K562 (cell line): Measurements from ENCODE around the gene TCEA3. TPM values are rescaled to one million over a fixed set of nuclear protein-coding genes. Genes with fewer than 3 reads are reported as not detected.

Experiments
- ATAC-seq: fragments of 200-7000 bp; cut with Tn5 transposase; 3 replicates; pipeline ENCODE4 v1.9.1; 2020; ENCODE audit warnings: moderate library complexity
- BruUV-seq: library from RNA; stranded (reverse); fragments of 400-500 nt; replicated peaks from 2 replicates; lab custom pipeline; 2021; lab: Mats Ljungman, UMichigan
- CTCF ChIA-PET: fragments of 300-600 bp; formaldehyde crosslinking; extraction: SDS; loops from one replicate; lab custom pipeline; 2021; ENCODE audit warnings: low intra/inter-chr PET ratio; lab: Yijun Ruan, JAX
- POLR2A ChIA-PET: fragments of 300-600, 350-650 bp; sonication (Branson Sonifier 250); formaldehyde crosslinking; extraction: SDS; loops from one replicate; lab custom pipeline; 2021; ENCODE audit warnings: antibody characterized with exemption, inconsistent platforms; lab: Yijun Ruan, JAX
- DNase-seq, 4 experiments: peaks; one replicate each; pipeline versions ENCODE4 v3.0.0 to v3.0.0-alpha.2; 2011 to 2018; ENCODE audit warnings: low spot score in 3 of 4, mixed read lengths in 3 of 4; ENCODE audit errors: extremely low read depth in 1 of 4
- FAIRE-seq: peaks from 2 replicates; lab custom pipeline; 2011; peaks lifted over from hg19 to GRCh38; lab: Jason Lieb, UNC
- H2AFZ ChIP-seq: 2 replicates; pipeline ENCODE4 v1.6.0; 2011; ENCODE audit warnings: low read depth, low read length, control low read depth, inconsistent platforms
- H3K27ac ChIP-seq: fragments of 200-600 bp; 3 replicates; pipeline ENCODE4 v1.8.0; 2011; ENCODE audit warnings: low read depth, mild to moderate bottlenecking, control low read depth, inconsistent platforms, low read length, moderate library complexity, mixed read lengths; ENCODE audit errors: extremely low read depth
- H3K27me3 ChIP-seq, 2 experiments: fragments of 300-600 bp in 1 of 2; 2 replicates in 1 of 2; 3 replicates in 1 of 2; pipeline versions ENCODE4 v1.6.0 to v1.8.0; 2011; ENCODE audit warnings: inconsistent platforms in 2 of 2, low read length in 2 of 2, mild to moderate bottlenecking in 1 of 2, mixed read lengths in 1 of 2, moderate library complexity in 1 of 2; ENCODE audit not compliant: control insufficient read depth in 2 of 2, insufficient read depth in 2 of 2
- H3K36me3 ChIP-seq: fragments of 300-600 bp; 3 replicates; pipeline ENCODE4 v1.8.0; 2011; ENCODE audit warnings: mild to moderate bottlenecking, low read length, inconsistent platforms; ENCODE audit not compliant: control insufficient read depth, insufficient read depth
- H3K4me1 ChIP-seq, 2 experiments: fragments of 200-600 bp in 1 of 2; replicated peaks in 1 of 2; 2 replicates in 1 of 2; 3 replicates in 1 of 2; pipeline versions ENCODE4 v1.5.1 to v1.8.0; 2011; ENCODE audit warnings: inconsistent platforms in 2 of 2, low read length in 2 of 2, mild to moderate bottlenecking in 1 of 2, mixed read lengths in 1 of 2, moderate library complexity in 1 of 2; ENCODE audit not compliant: control insufficient read depth in 2 of 2, insufficient read depth in 2 of 2
- H3K4me2 ChIP-seq: 2 replicates; pipeline ENCODE4 v1.6.1; 2011; ENCODE audit warnings: low read length, control low read depth, inconsistent platforms, mixed read lengths; ENCODE audit not compliant: insufficient read depth
- H3K4me3 ChIP-seq: fragments of 200-600 bp; sonication (generic), shearing (Covaris generic); 2 replicates; pipeline ENCODE4 v1.5.1; 2016; ENCODE audit warnings: control low read depth, inconsistent platforms
- H3K79me2 ChIP-seq: fragments of 200-600 bp; 3 replicates; pipeline ENCODE4 v1.8.0; 2011; ENCODE audit warnings: low read length, inconsistent platforms; ENCODE audit not compliant: control insufficient read depth, insufficient read depth
- H3K9ac ChIP-seq, 2 experiments: 2 replicates each; pipeline versions ENCODE4 v1.6.0 to v1.6.1; 2011; ENCODE audit warnings: low read depth in 2 of 2, low read length in 2 of 2, control low read depth in 1 of 2, inconsistent platforms in 1 of 2, mild to moderate bottlenecking in 1 of 2, mixed read lengths in 1 of 2; ENCODE audit not compliant: insufficient read depth in 1 of 2
- H3K9me1 ChIP-seq: one replicate; pipeline ENCODE4 v1.6.0; 2011; ENCODE audit warnings: inconsistent platforms, mild to moderate bottlenecking, low read length, moderate library complexity; ENCODE audit not compliant: control insufficient read depth, insufficient read depth
- H3K9me3 ChIP-seq: replicated peaks from 2 replicates; pipeline ENCODE4 v1.5.1; 2011; ENCODE audit warnings: low read depth, low read length, inconsistent platforms; ENCODE audit not compliant: control insufficient read depth, insufficient read depth
- H4K20me1 ChIP-seq: replicated peaks from 2 replicates; pipeline ENCODE4 v1.6.1; 2011; ENCODE audit warnings: low read length, inconsistent platforms, mixed read lengths; ENCODE audit not compliant: control insufficient read depth, insufficient read depth
- CEBPG ChIP-seq, 3 experiments: fragments of 200-800 bp in 1 of 3; sonication (Bioruptor generic) in 1 of 3; sonication (generic) in 1 of 3; formaldehyde crosslinking in 1 of 3; IDR thresholded peaks in 2 of 3; conservative IDR thresholded peaks in 1 of 3; 2 replicates each; pipeline versions ENCODE4 v1.6.1 to v1.8.0; 2016 to 2022; ENCODE audit warnings: missing compliant biosample characterization in 2 of 3, missing genetic modification characterization in 2 of 3, mild to moderate bottlenecking in 1 of 3, missing genetic modification reagents in 1 of 3
- ESRRA ChIP-seq: fragments of 450-650 bp; IDR thresholded peaks from 2 replicates; pipeline ENCODE4 v1.6.1; 2014; ENCODE audit warnings: low read depth, mild to moderate bottlenecking, moderate library complexity, borderline replicate concordance
- FOS ChIP-seq: IDR thresholded peaks from 3 replicates; pipeline ENCODE4 v1.6.1; 2011; ENCODE audit not compliant: insufficient read length; ENCODE audit errors: extremely low read depth
- NFE2 ChIP-seq: IDR thresholded peaks from 2 replicates; pipeline ENCODE4 v1.6.1; 2014; ENCODE audit warnings: antibody characterized with exemption, low read depth
- PRDM10 ChIP-seq: fragments of 450-650 bp; IDR thresholded peaks from 2 replicates; pipeline ENCODE4 v1.6.1; 2018; ENCODE audit not compliant: partially characterized antibody
- RB1 ChIP-seq: fragments of 450-650 bp; IDR thresholded peaks from 2 replicates; pipeline ENCODE4 v1.6.1; 2017; ENCODE audit warnings: low read depth, mild to moderate bottlenecking
- SRSF1 ChIP-seq: fragments of 200-400 bp; formaldehyde crosslinking; IDR thresholded peaks from 2 replicates; pipeline ENCODE4 v1.6.1; 2017; ENCODE audit warnings: mild to moderate bottlenecking, low read depth, low read length, moderate library complexity
- WGBS: fragments of 100-300 bp; shearing (Covaris generic); methylation state at CpG from one replicate; pipeline ENCODE4 v1.1.6; 2016; ENCODE audit warnings: low coverage, mixed read lengths; ENCODE audit not compliant: insufficient coverage; ENCODE audit errors: missing lambda C conversion rate; 5-methylcytosine and 5-hydroxymethylcytosine counted together
- in situ Hi-C: fragments of 300-500 bp; cut with MboI; formaldehyde crosslinking; loops from 4 replicates; pipeline ENCODE4 v1.15.0; 2018; ENCODE audit warnings: inconsistent platforms, mixed read lengths
- intact Hi-C: fragments of 100-400 bp; cut with micrococcal nuclease; formaldehyde crosslinking; loops from 2 replicates; pipeline ENCODE4 v1.14.2; 2022
- polyA plus RNA-seq, 8 experiments: library from polyadenylated mRNA; depleted of rRNA in 4 of 8; stranded (reverse) in 5 of 8; unstranded in 3 of 8; fragments of >200 nt; fragmentation: Nextera tagmentation in 2 of 8; fragmentation: Illumina TruSeq in 1 of 8; extraction: Ambion mirVana in 2 of 8; extraction: Trizol in 1 of 8; gene quantifications; 2 replicates each; pipeline versions ENCODE4 v1.2.1 to v1.2.3, GENCODE V29; 2011 to 2014; ENCODE audit warnings: inconsistent platforms in 1 of 8, missing spikeins in 1 of 8
- total RNA-seq, 7 experiments: library from RNA; depleted of rRNA in 6 of 7; stranded (reverse); fragments of >200 nt in 6 of 7; fragmentation: Illumina TruSeq in 2 of 7; extraction: Trizol in 2 of 7; gene quantifications; 2 replicates each; pipeline versions ENCODE4 v1.2.1 to v1.2.3, GENCODE V29; 2011 to 2021; ENCODE audit warnings: low replicate concordance in 1 of 7
- TF ChIP-seq, protein P1 (sequence below), 2 experiments: fragments of 450-650 bp in 1 of 2; sonication (generic) in 1 of 2; formaldehyde crosslinking; conservative IDR thresholded peaks; 2 replicates each; pipeline versions ENCODE4 v1.4.0 to v1.8.1; 2020 to 2022; ENCODE audit warnings: mild to moderate bottlenecking in 1 of 2, missing genetic modification reagents in 1 of 2

The TCEA3 gene
- total and polyA plus RNA-seq, 9 of the 15 experiments (the other 6 are each of a cell fraction or from before 2014, with no cell fraction given), result 0.03 to 0.55 (median 0.36) TPM

GRCh38 chr1:23444596-23445390 is 20.2 kb upstream of the TCEA3 start:
- Histone ChIP-seq H3K4me1 (peaks cover 3 to 13% of the 10 kb centered on the region in 2 experiments), H3K9me1 (no peaks in the 10 kb centered on the region), H3K27me3 (no peaks in the 10 kb centered on the region), H3K79me2 (no peaks in the 10 kb centered on the region), H3K36me3 (peaks cover 11% of the 10 kb centered on the region; the same call in 1 of the 3 replicates), H3K4me3 (no peak overlapping the region), H3K4me2 (no peak overlapping the region), H3K9me3 (no peaks in the 10 kb centered on the region), H3K27ac (no peak overlapping the region), H4K20me1 (no peaks in the 10 kb centered on the region), H3K9ac (peak overlapping the region in 1 of 2 experiments; percentile 1; a peak in 1 of 4 replicates), H2AFZ (no peak overlapping the region; the same call in 1 of the 2 replicates)
- FAIRE-seq, result no peak
- DNase-seq, result no peak
- ATAC-seq, result no peak; the same call in 2 of the 3 replicates
- 64% methylated on average over 4 of the region's 4 CpGs for WGBS
- intact Hi-C loops, result no loop called here
- in situ Hi-C loops, result no loop called here
- ChIA-PET POLR2A (interaction anchor here (0.6 to 0.9 kb wide), 2 partner anchors 31 to 51 kb away, joined by 3 read pairs; no protein-coding TSS in a partner anchor), CTCF (no interaction called here)
- no peak for TF ChIP-seq NFE2
- BruUV-seq, result no TSS peak

DNA sequence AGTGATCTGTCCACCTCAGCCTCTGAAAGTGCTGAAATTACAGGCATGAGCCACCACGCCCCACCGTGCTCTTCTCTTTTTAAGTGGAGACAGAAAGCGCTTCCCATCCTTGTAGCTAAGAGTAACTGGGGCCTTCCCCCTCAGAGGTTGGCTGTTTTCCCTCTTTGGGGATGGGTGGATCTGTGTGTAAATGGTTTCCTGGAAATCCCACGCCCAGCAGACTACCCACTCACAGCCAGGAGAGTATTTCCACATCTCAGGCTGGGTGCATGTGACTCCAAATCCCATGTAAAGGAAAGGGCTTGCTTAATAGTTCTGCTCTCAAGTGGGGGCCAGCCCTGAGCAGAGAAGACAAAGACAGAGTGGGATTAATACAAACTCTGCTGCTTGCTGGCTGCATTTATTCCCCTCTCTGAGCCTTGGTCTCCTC is 19.6 kb upstream of the TCEA3 start:
- no peaks in the 10 kb centered on the region for H3K79me2 ChIP-seq
- intact Hi-C loops, result no loop called here
- peak; percentile 40 for ATAC-seq
- H2AFZ ChIP-seq, result no peak overlapping the region; the same call in 1 of the 2 replicates
- H3K9me3 ChIP-seq, result no peaks in the 10 kb centered on the region
- no peaks in the 10 kb centered on the region for H3K27me3 ChIP-seq
- no peaks in the 10 kb centered on the region for H3K9me1 ChIP-seq
- CTCF ChIA-PET, result no interaction called here
- H3K4me2 ChIP-seq, result no peak overlapping the region
- peaks cover 10% of the 10 kb centered on the region; the same call in 1 of the 3 replicates for H3K36me3 ChIP-seq
- H3K9ac ChIP-seq, result peak overlapping the region in 1 of 2 experiments; percentile 1; a peak in 1 of 4 replicates
- DNase-seq, result peak in 1 of 4 experiments; percentile 37
- BruUV-seq, result no TSS peak
- H3K4me3 ChIP-seq, result no peak overlapping the region
- in situ Hi-C loops, result no loop called here
- POLR2A ChIA-PET, result interaction anchor here (0.8 to 1.1 kb wide), 2 partner anchors 9 to 22 kb away, joined by 3 to 4 read pairs; no protein-coding TSS in a partner anchor
- no peak for FAIRE-seq
- H3K27ac ChIP-seq, result no peak overlapping the region
- no peaks in the 10 kb centered on the region for H4K20me1 ChIP-seq
- WGBS, result 50% methylated on average over 4 of the region's 4 CpGs
- peaks cover 3 to 13% of the 10 kb centered on the region in 2 experiments for H3K4me1 ChIP-seq
- TF ChIP-seq FOS, result no peak
- TF ChIP-seq RB1, result no peak
- TF ChIP-seq, protein P1, sequence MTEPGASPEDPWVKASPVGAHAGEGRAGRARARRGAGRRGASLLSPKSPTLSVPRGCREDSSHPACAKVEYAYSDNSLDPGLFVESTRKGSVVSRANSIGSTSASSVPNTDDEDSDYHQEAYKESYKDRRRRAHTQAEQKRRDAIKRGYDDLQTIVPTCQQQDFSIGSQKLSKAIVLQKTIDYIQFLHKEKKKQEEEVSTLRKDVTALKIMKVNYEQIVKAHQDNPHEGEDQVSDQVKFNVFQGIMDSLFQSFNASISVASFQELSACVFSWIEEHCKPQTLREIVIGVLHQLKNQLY (CRISPR knock-in tag; conservative IDR thresholded peaks at IDR 0.05), result no peak
- no peak for TF ChIP-seq CEBPG (CRISPR knock-in tag; IDR thresholded peaks at IDR 0.05)
- peak; percentile 56 to 70; a peak in 3 of 4 replicates for TF ChIP-seq CEBPG (tag; conservative IDR thresholded peaks at IDR 0.05 in 1 of 2, IDR thresholded peaks at IDR 0.05 in 1 of 2)
- no peak for TF ChIP-seq PRDM10
- no peak for TF ChIP-seq SRSF1
- no peak for TF ChIP-seq ESRRA
